WTC11 (cell line): ENCODE data around the gene OR10V1.

Source experiments
- ATF3 ChIP-seq: sonication (generic); formaldehyde crosslinking; conservative IDR thresholded peaks from 2 replicates; pipeline ENCODE4 v1.8.1; 2022; ENCODE audit warnings: mild to moderate bottlenecking, missing genetic modification reagents
- FOXP1 ChIP-seq: sonication (generic); formaldehyde crosslinking; IDR thresholded peaks from 2 replicates; pipeline ENCODE4 v1.8.0; 2022; ENCODE audit warnings: missing genetic modification reagents, mild to moderate bottlenecking, moderate library complexity, borderline replicate concordance
- TF ChIP-seq, protein P1 (sequence below): fragments of 200-600 bp; IDR thresholded peaks from 2 replicates; pipeline ENCODE4 v1.8.0; 2022; ENCODE audit warnings: antibody characterized with exemption
- TF ChIP-seq, protein P2 (sequence below): sonication (generic); formaldehyde crosslinking; IDR thresholded peaks from 2 replicates; pipeline ENCODE4 v1.8.0; 2022; ENCODE audit warnings: mild to moderate bottlenecking, missing genetic modification reagents

GRCh38 chr11:59668188-59668949 is 45.3 kb downstream of the OR10V1 start:
- TF ChIP-seq, protein P1, sequence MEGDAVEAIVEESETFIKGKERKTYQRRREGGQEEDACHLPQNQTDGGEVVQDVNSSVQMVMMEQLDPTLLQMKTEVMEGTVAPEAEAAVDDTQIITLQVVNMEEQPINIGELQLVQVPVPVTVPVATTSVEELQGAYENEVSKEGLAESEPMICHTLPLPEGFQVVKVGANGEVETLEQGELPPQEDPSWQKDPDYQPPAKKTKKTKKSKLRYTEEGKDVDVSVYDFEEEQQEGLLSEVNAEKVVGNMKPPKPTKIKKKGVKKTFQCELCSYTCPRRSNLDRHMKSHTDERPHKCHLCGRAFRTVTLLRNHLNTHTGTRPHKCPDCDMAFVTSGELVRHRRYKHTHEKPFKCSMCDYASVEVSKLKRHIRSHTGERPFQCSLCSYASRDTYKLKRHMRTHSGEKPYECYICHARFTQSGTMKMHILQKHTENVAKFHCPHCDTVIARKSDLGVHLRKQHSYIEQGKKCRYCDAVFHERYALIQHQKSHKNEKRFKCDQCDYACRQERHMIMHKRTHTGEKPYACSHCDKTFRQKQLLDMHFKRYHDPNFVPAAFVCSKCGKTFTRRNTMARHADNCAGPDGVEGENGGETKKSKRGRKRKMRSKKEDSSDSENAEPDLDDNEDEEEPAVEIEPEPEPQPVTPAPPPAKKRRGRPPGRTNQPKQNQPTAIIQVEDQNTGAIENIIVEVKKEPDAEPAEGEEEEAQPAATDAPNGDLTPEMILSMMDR = no peak
- no peak for TF ChIP-seq ATF3 (CRISPR knock-in tag)
- TF ChIP-seq, protein P2, sequence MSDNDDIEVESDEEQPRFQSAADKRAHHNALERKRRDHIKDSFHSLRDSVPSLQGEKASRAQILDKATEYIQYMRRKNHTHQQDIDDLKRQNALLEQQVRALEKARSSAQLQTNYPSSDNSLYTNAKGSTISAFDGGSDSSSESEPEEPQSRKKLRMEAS (CRISPR knock-in tag) = no peak
- no peak for TF ChIP-seq FOXP1
